HG02759 (cell line): Measurements from ENCODE around the gene SLAIN2.
A peak's percentile ranks its signal among the peaks of the same experiment; 100 is the strongest.

ENCODE experiments used
- ATAC-seq: cut with Tn5 transposase; IDR thresholded peaks from one replicate; pipeline ENCODE4 v1.9.1; 2021; ENCODE audit warnings: mild to moderate bottlenecking, moderate library complexity; ENCODE audit not compliant: unreplicated experiment

SLAIN2 gene

GRCh38 chr4:48333587-48333986, 7.7 kb upstream of the SLAIN2 start:
- no peak for ATAC-seq

- ATAC-seq: no peak
These were observed 7.1 kb upstream of the SLAIN2 start for GRCh38 chr4:48334236-48334635.

- ATAC-seq: no peak
These were observed 6.4 kb upstream of the SLAIN2 start for GRCh38 chr4:48334900-48335384.

- ATAC-seq: no peak
These were observed 5.0 kb upstream of the SLAIN2 start for GRCh38 chr4:48336146-48336870.

GRCh38 chr4:48337731-48338130, 3.6 kb upstream of the SLAIN2 start:
- ATAC-seq: no peak

GRCh38 chr4:48339642-48340041, 1.7 kb upstream of the SLAIN2 start:
- no peak for ATAC-seq

- peak; percentile 4 for ATAC-seq
These were observed 909 bp upstream of the SLAIN2 start for GRCh38 chr4:48340276-48340964.

- peak; percentile 23 for ATAC-seq
These were observed 662 bp downstream of the SLAIN2 start for GRCh38 chr4:48341776-48342605.

GRCh38 chr4:48342606-48342880, 1.2 kb downstream of the SLAIN2 start:
- ATAC-seq: no peak

GRCh38 chr4:48343035-48343434, 1.7 kb downstream of the SLAIN2 start:
- ATAC-seq: no peak

- no peak for ATAC-seq
These were observed 2.2 kb downstream of the SLAIN2 start for GRCh38 chr4:48343551-48343950.

GRCh38 chr4:48345542-48345941, 4.2 kb downstream of the SLAIN2 start:
- ATAC-seq: no peak

- no peak for ATAC-seq
These were observed 5.3 kb downstream of the SLAIN2 start for GRCh38 chr4:48346594-48346993.

- ATAC-seq: no peak
These were observed 6.1 kb downstream of the SLAIN2 start for GRCh38 chr4:48347282-48347921.

GRCh38 chr4:48350871-48351270, 9.5 kb downstream of the SLAIN2 start:
- no peak for ATAC-seq

- ATAC-seq: no peak
These were observed 11.5 kb downstream of the SLAIN2 start for GRCh38 chr4:48352793-48353192.

- no peak for ATAC-seq
These were observed 15.0 kb downstream of the SLAIN2 start for GRCh38 chr4:48356355-48356754.

- ATAC-seq: no peak
These were observed 19.1 kb downstream of the SLAIN2 start for GRCh38 chr4:48360285-48361011.

GRCh38 chr4:48361012-48361400, 19.7 kb downstream of the SLAIN2 start:
- ATAC-seq: no peak

- no peak for ATAC-seq
These were observed 25.3 kb downstream of the SLAIN2 start for GRCh38 chr4:48366611-48367010.

GRCh38 chr4:48367016-48367415, 25.7 kb downstream of the SLAIN2 start:
- ATAC-seq: no peak
